Renal pelvis (tissue), 12 donors: ENCODE results near the gene PRAMEF18. TPM values are rescaled to one million over a fixed set of nuclear protein-coding genes. Genes with fewer than 3 reads are reported as not detected.
"Not testable (repeated sequence)": the region's sequence is repeated elsewhere in the genome, so short reads cannot be mapped to it uniquely, and the experiment has no call there.

Experiments used
- DNase-seq: peaks from one replicate; pipeline ENCODE4 v3.0.0-alpha.2; 2013
- long read RNA-seq, 16 experiments: transcript quantifications; one replicate each; lab custom pipeline, GENCODE V29; 2026
- polyA plus RNA-seq, 3 donors: library from polyadenylated mRNA; unstranded; fragments of 120-200 nt; gene quantifications; one replicate each; pipeline ENCODE4 v1.2.1, GENCODE V29; 2013; ENCODE audit not compliant: insufficient read length in 3 of 3

PRAMEF18 gene, protein sequence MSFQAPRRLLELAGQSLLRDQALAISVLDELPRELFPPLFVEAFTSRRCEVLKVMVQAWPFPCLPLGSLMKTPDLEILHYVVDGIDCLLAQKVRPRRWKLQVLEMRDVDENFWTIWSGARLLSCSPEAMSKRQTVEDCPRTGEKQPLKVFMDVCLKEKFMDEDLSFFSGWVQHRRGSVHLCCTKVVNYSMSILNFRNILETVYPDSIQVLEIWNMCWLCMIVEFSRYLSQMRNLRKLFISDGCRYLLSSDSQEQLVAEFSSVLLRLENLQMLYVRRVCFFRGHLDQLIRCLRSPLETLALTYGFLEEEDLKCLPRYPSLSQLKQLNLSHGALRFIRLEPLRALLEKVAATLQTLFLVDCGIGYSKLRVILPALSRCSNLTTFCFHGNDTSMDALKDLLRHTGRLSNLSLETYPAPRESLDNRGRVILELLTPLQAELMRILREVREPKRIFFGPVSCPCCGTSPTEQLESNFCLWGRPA
- not detected for polyA plus RNA-seq
- long read RNA-seq, donor 1, result 0 reads
- long read RNA-seq, donor 2, result 0 reads
- long read RNA-seq, donor 3, result 0 reads
- long read RNA-seq, donor 4, result 0 reads
- long read RNA-seq, donor 5, result 0 reads
- long read RNA-seq, donor 6, result 0 reads
- long read RNA-seq, donor 7, result 0 reads
- long read RNA-seq, donor 8, result 0 reads
- long read RNA-seq, donor 9, result 0 reads
- long read RNA-seq, donor 10, result 0 reads
- long read RNA-seq, donor 11, result 0 reads
- long read RNA-seq, donor 12, result 0 reads
- long read RNA-seq, donor 13, result 0 reads
- long read RNA-seq, donor 14, result 0 reads
- long read RNA-seq, donor 15, result 0 reads
- long read RNA-seq, donor 16, result 0 reads

GRCh38 chr1:13225675-13226204 is at the start of gene PRAMEF18:
TSS of gene PRAMEF18 (minus strand) at chr1:13226154. CDS start at chr1:13226106, 48 bp downstream.
- DNase-seq, result not testable (repeated sequence)

DNA sequence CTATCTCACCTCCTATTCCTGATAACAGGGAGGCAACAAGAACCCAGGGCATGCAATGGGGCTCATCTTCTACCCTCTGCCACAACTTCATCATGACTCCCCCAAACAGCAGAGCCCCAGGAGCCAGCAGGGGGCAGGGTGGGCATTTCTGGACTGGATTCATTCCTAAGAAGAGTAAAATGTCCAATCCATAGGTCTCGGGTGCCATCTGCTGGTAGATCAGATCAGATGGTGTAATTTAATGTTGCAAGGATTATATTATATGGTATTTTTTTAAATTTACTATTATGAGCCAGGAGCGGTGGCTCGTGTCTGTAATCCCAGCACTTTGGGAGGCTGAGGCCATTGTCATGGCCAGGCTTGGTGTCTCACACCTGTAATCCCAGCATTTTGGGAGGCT is 39.2 kb upstream of the PRAMEF18 start:
- not testable (repeated sequence) for DNase-seq

DNA sequence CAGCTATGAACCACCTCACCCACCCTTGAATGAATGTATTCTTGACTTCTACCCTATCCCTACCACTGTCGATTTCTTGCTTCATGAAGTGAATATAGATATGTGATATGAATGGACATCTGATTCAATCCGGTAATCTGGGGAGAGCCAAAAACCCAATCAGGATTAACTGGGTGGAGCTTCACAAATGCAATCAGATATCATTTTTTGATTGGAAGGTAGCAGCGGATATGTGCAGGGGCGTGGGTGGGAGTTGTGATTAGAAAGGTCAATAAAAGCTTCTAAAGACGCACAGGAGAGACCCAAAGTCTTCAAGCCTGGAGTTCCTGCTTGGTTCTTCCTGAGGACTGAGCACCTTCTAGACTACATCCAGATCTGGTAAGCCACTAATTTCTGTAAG is 27.9 kb upstream of the PRAMEF18 start, which contains the start of gene PRAMEF5:
Gene PRAMEF5 (plus strand): TSS at position 301 of the 400 bp plus-strand sequence. CDS start 5,071 bp downstream, outside the sequence.
- not testable (repeated sequence) for DNase-seq

- DNase-seq, result not testable (repeated sequence)
Measured at GRCh38 chr1:13247122-13247521, 21.2 kb upstream of the PRAMEF18 start.

DNA sequence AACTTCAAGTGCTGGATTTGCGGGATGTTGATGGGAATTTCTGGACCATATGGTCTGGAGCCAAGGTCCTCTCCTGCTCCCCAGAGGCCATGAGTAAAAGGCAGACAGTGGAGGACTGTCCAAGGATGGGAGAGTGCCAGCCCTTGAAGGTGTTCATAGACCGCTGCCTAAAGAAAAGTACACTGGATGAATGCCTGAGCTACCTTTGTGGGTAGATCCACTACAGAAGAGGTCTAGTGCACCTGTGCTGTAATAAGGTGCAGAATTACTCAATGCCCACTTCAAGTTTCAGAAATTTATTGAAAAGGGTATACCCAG is 20.6 kb upstream of the PRAMEF18 start:
- DNase-seq, result not testable (repeated sequence)

- DNase-seq, result not testable (repeated sequence)
Measured at GRCh38 chr1:13245841-13246553, 20.0 kb upstream of the PRAMEF18 start.

DNA sequence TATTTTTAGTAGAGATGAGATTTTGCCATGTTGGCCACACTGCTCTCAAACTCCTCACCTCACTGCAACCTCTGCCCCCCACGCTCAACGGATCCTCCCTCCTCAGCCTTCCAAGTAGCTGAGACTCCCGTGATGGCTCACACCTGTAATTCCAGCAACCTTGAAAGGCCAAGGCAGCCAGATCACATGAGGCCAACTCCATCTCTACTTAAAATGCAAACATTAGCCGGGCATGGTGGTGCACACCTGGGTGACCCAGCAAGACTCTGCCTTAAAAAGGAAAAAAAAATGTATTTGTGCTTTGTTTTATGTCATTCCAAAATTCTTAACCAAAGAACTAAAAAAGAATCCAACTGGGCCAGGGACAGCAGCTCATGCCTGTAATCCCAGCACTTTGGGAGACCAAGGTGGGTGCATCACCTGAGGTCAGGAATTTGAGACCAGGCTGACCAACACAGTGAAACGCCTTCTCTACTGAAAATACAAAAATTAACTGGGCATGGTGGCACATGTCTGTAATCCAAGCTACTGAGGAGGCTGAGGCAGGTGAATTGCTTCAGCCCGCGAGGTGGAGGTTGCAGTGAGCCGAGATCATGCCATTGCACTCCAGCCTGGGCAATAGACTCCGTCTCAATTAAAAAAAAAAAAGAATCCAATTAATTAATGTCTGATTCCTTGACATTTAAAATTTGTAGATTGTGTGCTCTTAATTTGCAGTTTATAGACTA is 17.7 kb upstream of the PRAMEF18 start:
- DNase-seq, result not testable (repeated sequence)

DNA sequence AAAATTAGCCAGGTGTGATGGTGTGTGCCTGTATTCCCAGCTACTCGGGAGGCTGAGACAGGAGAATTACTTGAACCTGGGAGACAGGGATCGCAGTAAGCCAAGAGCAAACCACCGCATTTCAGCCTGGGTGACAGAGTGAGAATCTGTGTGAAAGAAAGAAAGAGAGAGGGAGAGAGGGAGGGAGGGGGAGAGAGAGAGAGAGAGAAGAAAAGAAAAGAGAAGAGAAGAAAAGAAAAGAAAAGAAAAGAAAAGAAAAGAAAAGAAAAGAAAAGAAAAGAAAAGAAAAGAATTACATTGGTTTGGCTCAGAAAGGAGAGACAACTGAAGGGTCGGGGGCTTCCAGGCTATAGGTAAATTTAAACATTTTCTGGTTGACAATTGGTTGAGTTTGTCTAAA is 13.7 kb upstream of the PRAMEF18 start:
- not testable (repeated sequence) for DNase-seq

GRCh38 chr1:13237572-13237971 is 11.6 kb upstream of the PRAMEF18 start:
- not testable (repeated sequence) for DNase-seq

- DNase-seq, result not testable (repeated sequence)
Measured at GRCh38 chr1:13234057-13234456, 8.1 kb upstream of the PRAMEF18 start.

- DNase-seq, result not testable (repeated sequence)
Measured at GRCh38 chr1:13232056-13232455, 6.1 kb upstream of the PRAMEF18 start.

DNA sequence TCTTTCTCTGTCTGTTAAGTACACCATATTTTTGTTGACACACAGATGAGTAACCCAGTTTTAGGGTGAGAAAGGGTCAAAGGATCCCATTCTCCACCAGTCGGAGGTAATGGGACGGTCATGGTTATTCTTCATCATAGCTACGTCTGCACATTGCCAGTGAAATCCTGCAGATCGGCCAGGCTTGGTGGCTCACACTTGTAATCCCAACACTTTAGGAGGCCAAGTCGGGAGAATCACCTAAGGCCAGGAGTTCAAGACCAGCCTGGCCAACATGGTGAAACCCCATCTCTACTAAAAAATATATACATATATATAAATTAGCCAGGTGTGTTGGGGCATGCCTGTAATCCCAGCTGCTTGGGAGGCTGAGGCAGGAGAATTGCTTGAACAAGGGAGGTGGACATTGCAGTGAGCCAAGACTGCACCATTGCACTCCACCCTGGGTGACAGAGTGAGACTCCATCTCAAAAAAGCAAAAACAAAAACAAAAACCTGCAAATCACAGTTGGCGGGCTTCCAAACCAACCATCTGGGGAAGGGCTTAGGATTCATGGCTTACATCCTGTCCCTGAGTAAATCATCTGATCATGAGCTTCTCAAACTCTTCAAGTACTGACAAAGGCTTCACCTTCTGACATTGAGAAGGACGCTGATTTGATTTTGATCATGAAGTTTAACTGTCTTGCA is 5.3 kb upstream of the PRAMEF18 start:
- not testable (repeated sequence) for DNase-seq

DNA sequence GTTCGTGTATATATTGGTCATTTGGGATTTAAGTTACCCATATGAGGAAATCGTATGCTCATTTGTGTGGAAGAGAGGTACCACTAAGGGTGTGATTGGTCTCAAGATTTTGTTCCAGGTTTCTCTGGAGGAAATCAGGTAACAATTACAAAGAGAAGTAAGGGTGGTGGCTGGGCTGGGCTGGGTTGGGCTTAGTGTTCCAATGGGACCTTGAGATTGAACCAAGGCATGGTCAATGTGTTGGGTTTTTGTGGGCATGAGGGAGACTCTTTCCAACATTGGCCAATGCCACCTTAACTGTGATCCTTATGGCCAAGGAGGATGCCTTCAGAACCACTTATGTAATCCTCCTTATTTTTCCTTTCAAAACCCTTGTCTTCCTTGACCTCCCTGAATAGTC is 4.6 kb upstream of the PRAMEF18 start:
- DNase-seq, result not testable (repeated sequence)

- not testable (repeated sequence) for DNase-seq
Measured at GRCh38 chr1:13230096-13230495, 4.1 kb upstream of the PRAMEF18 start.

GRCh38 chr1:13228343-13228781 is 2.4 kb upstream of the PRAMEF18 start:
- peak; percentile 12 for DNase-seq

GRCh38 chr1:13227271-13228055 is 1.5 kb upstream of the PRAMEF18 start:
- not testable (repeated sequence) for DNase-seq

- no peak for DNase-seq
Measured at GRCh38 chr1:13224480-13225060, 1.4 kb downstream of the PRAMEF18 start.

DNA sequence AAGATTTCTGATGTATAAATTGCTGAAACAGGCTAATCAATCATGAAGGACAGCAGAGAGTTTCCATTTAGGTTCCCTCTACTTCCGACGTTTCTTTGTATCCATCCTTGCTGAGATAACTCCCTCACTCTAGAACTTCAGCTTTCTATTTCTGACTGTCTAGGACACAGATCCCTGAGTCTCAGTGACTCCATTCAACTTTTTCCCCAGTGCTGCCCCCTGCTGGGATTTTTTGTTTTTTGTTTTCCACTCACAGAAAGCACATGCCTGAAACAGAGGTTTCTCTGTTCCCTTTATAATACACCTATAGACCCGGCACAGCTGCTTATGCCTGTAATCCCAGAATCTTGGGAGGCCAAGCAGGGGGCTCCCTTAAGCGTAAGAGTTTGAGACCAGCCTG is 3.2 kb downstream of the PRAMEF18 start:
- DNase-seq, result not testable (repeated sequence)

DNA sequence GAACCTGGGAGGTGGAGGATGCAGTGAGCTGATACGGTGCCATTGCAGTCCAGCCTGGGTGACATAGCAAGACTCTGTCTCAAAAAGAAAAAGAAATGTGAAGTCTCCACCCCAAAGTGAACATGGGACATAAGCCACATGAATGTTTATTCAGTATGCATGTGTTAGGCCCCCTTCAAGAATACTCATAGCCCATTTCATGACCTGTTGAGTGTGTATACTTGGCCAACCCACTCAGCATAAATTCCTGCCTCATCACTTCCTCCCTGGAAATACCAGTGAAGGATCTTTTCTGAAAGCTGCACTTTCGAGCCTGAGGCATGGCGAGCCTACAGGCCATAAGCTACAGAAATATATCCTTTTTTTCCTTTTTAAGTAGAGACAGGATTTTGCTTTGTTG is 6.8 kb downstream of the PRAMEF18 start:
- not testable (repeated sequence) for DNase-seq
